ENCODE data around the gene CDK5RAP3. TPM values are rescaled to one million over a fixed set of nuclear protein-coding genes. Genes with fewer than 3 reads are reported as not detected.

CDK5RAP3 gene
- total RNA-seq, 1 donor = 50.3 TPM

DNA sequence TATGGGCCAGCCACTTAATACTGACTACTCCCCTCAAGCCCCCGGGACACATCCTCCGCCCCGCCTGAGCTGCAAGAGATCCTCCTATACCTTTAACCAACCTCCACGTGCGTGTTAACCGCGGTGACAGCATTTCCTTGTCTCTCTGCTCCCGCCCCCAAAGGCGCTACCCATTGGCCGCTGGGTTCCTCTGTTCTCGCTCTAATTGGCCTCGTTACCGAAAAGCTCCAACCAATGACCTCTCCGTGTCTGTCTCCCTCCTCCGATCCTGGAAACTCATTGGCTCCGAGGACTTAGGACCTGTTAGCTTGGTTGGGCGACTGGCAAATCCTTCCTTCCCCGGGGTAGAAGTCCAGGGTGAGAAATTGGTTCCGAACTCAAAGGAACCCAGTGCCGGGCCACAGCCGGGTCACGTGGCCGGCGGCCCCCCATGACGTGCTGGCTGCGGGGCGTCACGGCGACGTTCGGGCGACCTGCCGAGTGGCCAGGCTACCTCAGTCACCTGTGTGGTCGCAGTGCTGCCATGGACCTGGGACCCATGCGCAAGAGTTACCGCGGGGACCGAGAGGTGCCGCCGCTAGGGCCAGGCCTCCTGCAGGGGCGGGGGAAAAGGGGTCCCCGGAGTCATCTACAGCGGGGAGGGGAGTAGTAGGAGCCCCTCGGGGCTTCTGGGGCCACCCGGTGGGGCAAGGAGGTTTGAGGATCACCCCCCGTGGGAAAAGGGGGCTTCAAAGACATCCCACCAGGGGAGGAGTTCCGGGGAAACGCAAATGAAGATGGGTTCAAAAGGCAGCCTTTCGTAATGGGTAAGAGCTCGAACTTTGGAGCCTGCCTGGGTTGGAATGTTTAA lies 29.4 kb upstream of the CDK5RAP3 start, which contains the start of gene PNPO:
TSS of gene PNPO (plus strand) at position 326 of the 850 bp plus-strand sequence. CDS start at position 431, 105 bp downstream.
- H3K27ac ChIP-seq (ENCODE audit: low read depth, low read length) = peak within 1 kb of the TSS; percentile 76
- peak within 1 kb of the TSS; percentile 96 for H3K4me2 ChIP-seq (ENCODE audit: insufficient read depth, low read length)
- no peaks in the 10 kb centered on the region for H3K27me3 ChIP-seq (ENCODE audit: insufficient read depth, low read length)
- TF ChIP-seq, protein P1, sequence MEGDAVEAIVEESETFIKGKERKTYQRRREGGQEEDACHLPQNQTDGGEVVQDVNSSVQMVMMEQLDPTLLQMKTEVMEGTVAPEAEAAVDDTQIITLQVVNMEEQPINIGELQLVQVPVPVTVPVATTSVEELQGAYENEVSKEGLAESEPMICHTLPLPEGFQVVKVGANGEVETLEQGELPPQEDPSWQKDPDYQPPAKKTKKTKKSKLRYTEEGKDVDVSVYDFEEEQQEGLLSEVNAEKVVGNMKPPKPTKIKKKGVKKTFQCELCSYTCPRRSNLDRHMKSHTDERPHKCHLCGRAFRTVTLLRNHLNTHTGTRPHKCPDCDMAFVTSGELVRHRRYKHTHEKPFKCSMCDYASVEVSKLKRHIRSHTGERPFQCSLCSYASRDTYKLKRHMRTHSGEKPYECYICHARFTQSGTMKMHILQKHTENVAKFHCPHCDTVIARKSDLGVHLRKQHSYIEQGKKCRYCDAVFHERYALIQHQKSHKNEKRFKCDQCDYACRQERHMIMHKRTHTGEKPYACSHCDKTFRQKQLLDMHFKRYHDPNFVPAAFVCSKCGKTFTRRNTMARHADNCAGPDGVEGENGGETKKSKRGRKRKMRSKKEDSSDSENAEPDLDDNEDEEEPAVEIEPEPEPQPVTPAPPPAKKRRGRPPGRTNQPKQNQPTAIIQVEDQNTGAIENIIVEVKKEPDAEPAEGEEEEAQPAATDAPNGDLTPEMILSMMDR (IDR thresholded peaks at IDR 0.05; ENCODE audit: extremely low read depth, low read depth, low read length) = no peak
- peaks cover 18% of the 10 kb centered on the region for H3K79me2 ChIP-seq (ENCODE audit: insufficient read depth, low read length)
- H4K20me1 ChIP-seq (ENCODE audit: insufficient read depth, low read length) = no peaks in the 10 kb centered on the region
- DNase-seq (ENCODE audit: insufficient read length, low spot score, missing footprints) = peak; percentile 99
- peaks cover 9% of the 10 kb centered on the region for H3K36me3 ChIP-seq (ENCODE audit: insufficient read depth, low read length)
- peak within 1 kb of the TSS; percentile 92 for H3K4me3 ChIP-seq (ENCODE audit: insufficient read depth, low read length)
- no peaks in the 10 kb centered on the region for H3K9me3 ChIP-seq (ENCODE audit: low read depth, low read length)
- peak within 1 kb of the TSS; percentile 89 for H2AFZ ChIP-seq (ENCODE audit: low read length)
- peaks cover 35% of the 10 kb centered on the region for H3K4me1 ChIP-seq (ENCODE audit: insufficient read depth, low read length)

DNA sequence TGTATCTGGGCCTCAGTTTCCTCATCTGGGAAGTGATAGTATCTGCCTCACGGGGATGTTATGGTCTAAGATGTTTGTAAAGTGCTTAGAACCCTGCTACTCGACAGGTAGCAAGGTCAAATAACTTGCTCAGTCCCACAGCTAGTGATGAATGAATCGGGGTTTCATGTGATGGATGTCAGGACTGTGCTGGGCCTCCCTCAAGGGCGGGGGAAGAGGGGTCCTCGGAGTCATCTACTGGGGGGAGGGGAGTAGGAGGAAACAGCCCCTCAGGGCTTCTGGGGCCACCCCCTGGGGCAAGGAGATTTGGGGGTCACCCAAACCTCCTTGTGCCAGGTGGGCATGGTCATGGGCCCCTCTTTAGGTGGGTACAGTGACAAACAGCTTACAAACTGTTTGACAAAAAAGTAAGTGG lies 28.8 kb upstream of the CDK5RAP3 start:
- no peaks in the 10 kb centered on the region for H4K20me1 ChIP-seq (ENCODE audit: insufficient read depth, low read length)
- H3K9me3 ChIP-seq (ENCODE audit: low read depth, low read length) = no peaks in the 10 kb centered on the region
- H3K4me2 ChIP-seq (ENCODE audit: insufficient read depth, low read length) = peak overlapping the region; percentile 96
- H3K27ac ChIP-seq (ENCODE audit: low read depth, low read length) = peak overlapping the region; percentile 76
- peaks cover 18% of the 10 kb centered on the region for H3K79me2 ChIP-seq (ENCODE audit: insufficient read depth, low read length)
- no peak for DNase-seq (ENCODE audit: insufficient read length, low spot score, missing footprints)
- H3K36me3 ChIP-seq (ENCODE audit: insufficient read depth, low read length) = peaks cover 11% of the 10 kb centered on the region
- peaks cover 38% of the 10 kb centered on the region for H3K4me1 ChIP-seq (ENCODE audit: insufficient read depth, low read length)
- peak overlapping the region; percentile 92 for H3K4me3 ChIP-seq (ENCODE audit: insufficient read depth, low read length)
- TF ChIP-seq, protein P1 (IDR thresholded peaks at IDR 0.05; ENCODE audit: extremely low read depth, low read depth, low read length) = no peak
- peak overlapping the region; percentile 89 for H2AFZ ChIP-seq (ENCODE audit: low read length)
- H3K27me3 ChIP-seq (ENCODE audit: insufficient read depth, low read length) = no peaks in the 10 kb centered on the region

- peak overlapping the region; percentile 96 for H3K4me2 ChIP-seq (ENCODE audit: insufficient read depth, low read length)
- TF ChIP-seq, protein P1 (IDR thresholded peaks at IDR 0.05; ENCODE audit: extremely low read depth, low read depth, low read length) = no peak
These were observed 28.3 kb upstream of the CDK5RAP3 start for GRCh38 chr17:47942568-47942967.

DNA sequence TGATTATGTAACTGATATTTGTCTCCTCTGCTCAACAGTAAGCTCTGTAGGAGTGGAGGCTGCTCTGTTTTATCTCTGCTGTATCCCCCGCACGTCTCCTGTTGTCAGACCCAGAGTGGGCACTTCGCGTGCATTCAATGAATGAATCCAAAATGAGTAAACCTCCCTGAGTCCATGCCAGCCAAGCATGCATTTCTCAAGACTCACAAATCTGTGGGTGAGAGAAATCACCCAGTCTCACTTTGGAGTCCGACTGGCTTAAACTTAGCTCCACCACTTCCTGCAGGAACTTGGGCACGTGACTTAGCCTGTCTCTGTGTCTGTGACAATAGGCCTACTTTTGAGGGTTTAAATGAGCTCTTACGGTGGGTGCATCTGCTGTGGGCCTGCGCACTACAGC lies 25.8 kb upstream of the CDK5RAP3 start:
- no peaks in the 10 kb centered on the region for H3K9me3 ChIP-seq (ENCODE audit: low read depth, low read length)
- H3K36me3 ChIP-seq (ENCODE audit: insufficient read depth, low read length) = peaks cover 14% of the 10 kb centered on the region
- no peak for DNase-seq (ENCODE audit: insufficient read length, low spot score, missing footprints)
- H4K20me1 ChIP-seq (ENCODE audit: insufficient read depth, low read length) = no peaks in the 10 kb centered on the region
- peaks cover 18% of the 10 kb centered on the region for H3K79me2 ChIP-seq (ENCODE audit: insufficient read depth, low read length)
- H3K4me1 ChIP-seq (ENCODE audit: insufficient read depth, low read length) = peaks cover 56% of the 10 kb centered on the region
- H3K27me3 ChIP-seq (ENCODE audit: insufficient read depth, low read length) = no peaks in the 10 kb centered on the region
- peak overlapping the region; percentile 64 for H3K27ac ChIP-seq (ENCODE audit: low read depth, low read length)
- TF ChIP-seq, protein P1 (IDR thresholded peaks at IDR 0.05; ENCODE audit: extremely low read depth, low read depth, low read length) = no peak
- no peak overlapping the region for H3K4me3 ChIP-seq (ENCODE audit: insufficient read depth, low read length)
- no peak overlapping the region for H2AFZ ChIP-seq (ENCODE audit: low read length)
- H3K4me2 ChIP-seq (ENCODE audit: insufficient read depth, low read length) = peak overlapping the region; percentile 5

More at GRCh38 chr17:47942568-47942967, 28.3 kb upstream of the CDK5RAP3 start:
- no peaks in the 10 kb centered on the region for H3K27me3 ChIP-seq (ENCODE audit: insufficient read depth, low read length)
- H3K9me3 ChIP-seq (ENCODE audit: low read depth, low read length) = no peaks in the 10 kb centered on the region
- H3K4me3 ChIP-seq (ENCODE audit: insufficient read depth, low read length) = peak overlapping the region; percentile 92
- H3K27ac ChIP-seq (ENCODE audit: low read depth, low read length) = no peak overlapping the region
- H3K36me3 ChIP-seq (ENCODE audit: insufficient read depth, low read length) = peaks cover 11% of the 10 kb centered on the region
- DNase-seq (ENCODE audit: insufficient read length, low spot score, missing footprints) = no peak
- no peaks in the 10 kb centered on the region for H4K20me1 ChIP-seq (ENCODE audit: insufficient read depth, low read length)
- peaks cover 18% of the 10 kb centered on the region for H3K79me2 ChIP-seq (ENCODE audit: insufficient read depth, low read length)
- H2AFZ ChIP-seq (ENCODE audit: low read length) = no peak overlapping the region
- H3K4me1 ChIP-seq (ENCODE audit: insufficient read depth, low read length) = peaks cover 40% of the 10 kb centered on the region
